ENCODE results near the gene TIPRL. TPM values are rescaled to one million over a fixed set of nuclear protein-coding genes. Genes with fewer than 3 reads are reported as not detected.
A peak's percentile ranks its signal among the peaks of the same experiment; 100 is the strongest.

The TIPRL gene
- total and polyA plus RNA-seq, 8 donors, result 6.8 to 17.3 (median 13.4) TPM

DNA sequence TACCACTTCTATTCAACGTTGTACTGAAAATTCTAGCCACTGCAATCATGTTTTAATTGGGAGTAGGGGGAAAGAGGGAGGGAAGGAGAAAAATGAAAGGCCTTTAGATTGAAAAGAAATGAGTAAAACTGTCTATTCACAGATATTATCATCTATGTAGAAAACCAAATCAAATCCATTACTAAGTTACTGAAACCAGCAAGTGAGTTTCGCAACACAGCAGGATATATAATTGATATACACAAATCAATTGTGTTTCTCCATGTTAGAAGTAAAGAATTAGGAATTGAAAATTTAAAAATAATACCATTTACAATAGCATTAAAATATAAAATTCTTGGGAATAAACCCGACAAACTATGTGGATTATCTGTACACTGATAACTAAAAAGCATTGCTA lies 66.3 kb downstream of the TIPRL start:
- Histone ChIP-seq H3K4me1 (peaks cover 0 to 9% (median 3%) of the 10 kb centered on the region in 3 donors), H3K36me3 (peaks cover 0 to 3% (median 3%) of the 10 kb centered on the region in 3 donors), H3K27me3 (no peaks in the 10 kb centered on the region), H3K4me3 (no peak overlapping the region), H3K27ac (no peak overlapping the region), H3K9me3 (no peaks in the 10 kb centered on the region)
- no peak for ATAC-seq
- WGBS, 2 donors, result 85 to 87% methylated on average over 3 of the region's 3 CpGs
- no peak for TF ChIP-seq CTCF (IDR thresholded peaks at IDR 0.05)
- intact Hi-C loops (cut with DNase I), result no loop called here
- FAIRE-seq, result no peak
- no peak for DNase-seq

DNA sequence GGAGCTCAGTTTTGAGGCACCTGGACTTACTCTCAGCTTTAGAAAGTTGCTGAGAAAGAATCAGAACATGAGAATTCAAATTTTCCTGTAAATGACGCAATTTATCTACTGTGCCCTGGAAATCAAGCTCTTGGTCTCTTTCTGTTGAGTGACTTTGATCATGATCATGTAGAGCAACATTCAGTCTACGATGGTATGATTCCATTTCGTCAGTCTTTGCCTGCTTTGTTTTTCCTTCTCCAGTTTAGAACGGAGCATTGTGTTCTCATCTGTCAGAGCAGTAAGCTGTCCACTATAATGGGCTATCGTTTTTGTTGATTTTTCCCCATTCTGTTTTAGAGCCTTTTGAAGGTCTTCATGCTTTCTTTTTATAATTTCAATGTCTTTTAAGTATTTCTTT lies 67.7 kb downstream of the TIPRL start:
- DNase-seq (no peak), ATAC-seq (peak in 1 of 4 donors; percentile 26), FAIRE-seq (no peak)
- Histone ChIP-seq H3K4me3 (no peak overlapping the region), H3K27me3 (no peaks in the 10 kb centered on the region), H3K4me1 (peaks cover 0 to 9% (median 3%) of the 10 kb centered on the region in 3 donors), H3K9me3 (no peaks in the 10 kb centered on the region), H3K27ac (no peak overlapping the region), H3K36me3 (peaks cover 0 to 3% (median 3%) of the 10 kb centered on the region in 3 donors)
- 87 to 88% methylated on average over 5 of the region's 5 CpGs for WGBS, 2 donors
- no peak for TF ChIP-seq CTCF (IDR thresholded peaks at IDR 0.05)
- intact Hi-C loops (cut with DNase I), result no loop called here

Other genes starting within 250 kb of the TIPRL start
- 10 to 100 TPM; 11.4 to 31.9 (median 20.0) TPM for gene DCAF6, start 242.3 kb upstream of the TIPRL start, total RNA-seq
- gene DCAF6, start 242.3 kb upstream of the TIPRL start, polyA plus RNA-seq, result 10 to 100 TPM; 14.8 to 24.3 TPM
- 10 to 100 TPM; 25.5 to 45.4 (median 39.9) TPM for gene MPC2, start 241.9 kb upstream of the TIPRL start, total RNA-seq
- gene MPC2, start 241.9 kb upstream of the TIPRL start, polyA plus RNA-seq, result 10 to 100 TPM; 37.7 to 72.5 TPM
- gene GPR161, start 42.0 kb upstream of the TIPRL start, total RNA-seq, result 1 to 10 TPM; 6.3 to 9.7 (median 9.3) TPM
- 1 to 10 TPM; 2.5 to 3.6 TPM for gene GPR161, start 42.0 kb upstream of the TIPRL start, polyA plus RNA-seq
- gene SFT2D2, start 47.0 kb downstream of the TIPRL start, total RNA-seq, result 10 to 100 TPM; 15.5 to 37.3 (median 23.0) TPM
- 1 to 10 TPM; 2.4 to 6.1 TPM for gene SFT2D2, start 47.0 kb downstream of the TIPRL start, polyA plus RNA-seq
- 1 to 10 TPM in 1 of 6 donors, under 1 TPM in 5; 0.35 to 1.4 (median 0.57) TPM for gene TBX19, start 101.9 kb downstream of the TIPRL start, total RNA-seq
- gene TBX19, start 101.9 kb downstream of the TIPRL start, polyA plus RNA-seq, result 1 to 10 TPM; 1.4 to 2.0 TPM